Right cardiac atrium (tissue), 5 donors: ENCODE data around the gene CCDC88C. TPM values are rescaled to one million over a fixed set of nuclear protein-coding genes. Genes with fewer than 3 reads are reported as not detected.

Experiments used
- ATAC-seq, 2 donors: fragments of 200-7000 bp; cut with Tn5 transposase; one replicate each; pipeline versions ENCODE4 v1.8.0 to v1.9.1; 2020; ENCODE audit warnings: moderate library complexity in 2 of 2, mild to moderate bottlenecking in 1 of 2
- DNase-seq, 3 donors: peaks; one replicate each; pipeline ENCODE4 v3.0.0-alpha.2; 2020
- H3K27ac ChIP-seq: one replicate; pipeline ENCODE4 v1.5.1; 2013; ENCODE audit warnings: mild to moderate bottlenecking, low read length, control low read depth, moderate library complexity
- H3K27me3 ChIP-seq: one replicate; pipeline ENCODE4 v1.6.1; 2013; ENCODE audit not compliant: control insufficient read depth, insufficient read depth
- H3K4me1 ChIP-seq: one replicate; pipeline ENCODE4 v1.6.1; 2013; ENCODE audit warnings: low read length; ENCODE audit not compliant: control insufficient read depth, insufficient read depth
- H3K4me3 ChIP-seq: one replicate; pipeline ENCODE4 v1.5.1; 2013; ENCODE audit warnings: low read length, control low read depth
- H3K9me3 ChIP-seq: one replicate; pipeline ENCODE4 v1.6.1; 2013; ENCODE audit warnings: low read length; ENCODE audit not compliant: control insufficient read depth
- WGBS: extraction: QIAGEN DNeasy Blood & Tissue Kit; methylation state at CpG from one replicate; pipeline ENCODE4 v1.1.7; 2013; 5-methylcytosine and 5-hydroxymethylcytosine counted together
- intact Hi-C, 4 donors: fragments of 100-400 bp; cut with DNase I; formaldehyde crosslinking; loops; one replicate each; pipeline versions ENCODE4 v1.11.0 to v1.14.0; 2022 to 2023
- polyA plus RNA-seq: library from polyadenylated mRNA; stranded (reverse); fragments of 200-250 nt; gene quantifications from one replicate; pipeline ENCODE4 v1.2.3, GENCODE V29; 2013
- total RNA-seq, 4 donors: library from RNA; stranded (reverse); fragmentation: NEBNext Ultra II Directional; extraction: Animal tissue kit (Norgen Biotek cat#: 25700); gene quantifications; one replicate each; pipeline ENCODE4 v1.2.1, GENCODE V29; 2021
- donor health status: healthy with polysubstance abuse.
- donor health status: DM: no; HTN: yes; CAD: no.
- donor health status: DM: no; HTN: no; CAD: no.
- donor health status: DM: no; HTN: yes; CAD: no; lungs with severe emphysema.
- donor health status: DM: yes; HTN: yes; CAD: no.

The CCDC88C gene
- total and polyA plus RNA-seq, 5 donors = 2.5 to 5.4 (median 4.3) TPM

- ATAC-seq (no peak), DNase-seq (peak in 1 of 3 donors; percentile 40)
- intact Hi-C loops = no loop called here
- Histone ChIP-seq H3K27me3 (no peaks in the 10 kb centered on the region), H3K4me3 (no peak overlapping the region), H3K27ac (no peak overlapping the region), H3K9me3 (no peaks in the 10 kb centered on the region), H3K4me1 (peaks cover 9% of the 10 kb centered on the region)
- 93% methylated on average over 25 of the region's 25 CpGs for WGBS
Observed at GRCh38 chr14:91375720-91376452, 41.7 kb downstream of the CCDC88C start.

- WGBS = 91% methylated on average over 26 of the region's 26 CpGs
- Histone ChIP-seq H3K27ac (no peak overlapping the region), H3K4me3 (no peak overlapping the region), H3K27me3 (no peaks in the 10 kb centered on the region), H3K9me3 (no peaks in the 10 kb centered on the region), H3K4me1 (peaks cover 9% of the 10 kb centered on the region)
- intact Hi-C loops = no loop called here
- ATAC-seq (no peak), DNase-seq (no peak)
Observed at GRCh38 chr14:91374879-91375702, 42.5 kb downstream of the CCDC88C start.

GRCh38 chr14:91374287-91374878 is 43.2 kb downstream of the CCDC88C start:
- WGBS = 78% methylated on average over 7 of the region's 7 CpGs
- intact Hi-C loops = no loop called here
- no peak overlapping the region for H3K27ac ChIP-seq
- ATAC-seq (no peak), DNase-seq (no peak)
- H3K4me3 ChIP-seq = no peak overlapping the region
- H3K9me3 ChIP-seq = no peaks in the 10 kb centered on the region
- peaks cover 9% of the 10 kb centered on the region for H3K4me1 ChIP-seq
- no peaks in the 10 kb centered on the region for H3K27me3 ChIP-seq

- intact Hi-C loops = no loop called here
- peaks cover 9% of the 10 kb centered on the region for H3K4me1 ChIP-seq
- no peak overlapping the region for H3K4me3 ChIP-seq
- no peaks in the 10 kb centered on the region for H3K9me3 ChIP-seq
- WGBS = 43% methylated on average over 11 of the region's 11 CpGs
- ATAC-seq (no peak), DNase-seq (no peak)
- H3K27ac ChIP-seq = no peak overlapping the region
- H3K27me3 ChIP-seq = no peaks in the 10 kb centered on the region
Observed at GRCh38 chr14:91373591-91374254, 43.9 kb downstream of the CCDC88C start.

GRCh38 chr14:91372671-91373495 is 44.7 kb downstream of the CCDC88C start:
- DNase-seq (no peak), ATAC-seq (no peak)
- intact Hi-C loops = no loop called here
- no peaks in the 10 kb centered on the region for H3K9me3 ChIP-seq
- no peaks in the 10 kb centered on the region for H3K27me3 ChIP-seq
- H3K27ac ChIP-seq = no peak overlapping the region
- 59% methylated on average over 17 of the region's 17 CpGs for WGBS
- peaks cover 9% of the 10 kb centered on the region for H3K4me1 ChIP-seq
- H3K4me3 ChIP-seq = no peak overlapping the region

GRCh38 chr14:91371990-91372375 is 45.6 kb downstream of the CCDC88C start:
- WGBS = 96% methylated on average over 4 of the region's 4 CpGs
- Histone ChIP-seq H3K4me3 (no peak overlapping the region), H3K27me3 (no peaks in the 10 kb centered on the region), H3K9me3 (no peaks in the 10 kb centered on the region), H3K4me1 (peaks cover 6% of the 10 kb centered on the region), H3K27ac (no peak overlapping the region)
- intact Hi-C loops = no loop called here
- ATAC-seq (no peak), DNase-seq (no peak)

GRCh38 chr14:91371011-91371989 is 46.3 kb downstream of the CCDC88C start:
- Histone ChIP-seq H3K27ac (no peak overlapping the region), H3K4me1 (peaks cover 6% of the 10 kb centered on the region), H3K9me3 (no peaks in the 10 kb centered on the region), H3K27me3 (no peaks in the 10 kb centered on the region), H3K4me3 (no peak overlapping the region)
- intact Hi-C loops = no loop called here
- ATAC-seq (peak in 1 of 2 donors; percentile 20), DNase-seq (peak in 1 of 3 donors; percentile 32)
- 80% methylated on average over 19 of the region's 19 CpGs for WGBS

- peak in 1 of 2 donors; percentile 27 for ATAC-seq
- WGBS = 50% methylated on average over 24 of the region's 24 CpGs
- intact Hi-C loops = no loop called here
- H3K27me3 ChIP-seq = no peaks in the 10 kb centered on the region
- H3K27ac ChIP-seq = no peak overlapping the region
- no peak for DNase-seq
- H3K9me3 ChIP-seq = no peaks in the 10 kb centered on the region
- H3K4me1 ChIP-seq = peaks cover 6% of the 10 kb centered on the region
- H3K4me3 ChIP-seq = no peak overlapping the region
Observed at GRCh38 chr14:91369628-91370445, 47.8 kb downstream of the CCDC88C start.

- intact Hi-C loops = no loop called here
- no peak for ATAC-seq
- H3K4me1 ChIP-seq = peaks cover 6% of the 10 kb centered on the region
Observed at GRCh38 chr14:91368776-91369416, 48.7 kb downstream of the CCDC88C start.

More at GRCh38 chr14:91368776-91369416, 48.7 kb downstream of the CCDC88C start:
- no peak for DNase-seq
- Histone ChIP-seq H3K9me3 (no peaks in the 10 kb centered on the region), H3K27me3 (no peaks in the 10 kb centered on the region), H3K27ac (no peak overlapping the region), H3K4me3 (no peak overlapping the region)
- 84% methylated on average over 19 of the region's 19 CpGs for WGBS
